ACC112 (cell line): ENCODE data around the gene ABTB2.

Experiments used
- H2AFZ ChIP-seq: fragments of 200-600 bp; sonication (generic); one replicate; pipeline ENCODE4 v1.6.0; 2017; ENCODE audit warnings: antibody characterized with exemption, low read length; ENCODE audit not compliant: unreplicated experiment
- H3K27ac ChIP-seq: fragments of 200-600 bp; sonication (generic); 2 replicates; pipeline ENCODE4 v1.5.1; 2014; ENCODE audit warnings: low read depth, mild to moderate bottlenecking, antibody characterized with exemption, low read length, moderate library complexity
- H3K27me3 ChIP-seq: fragments of 200-600 bp; sonication (generic); 2 replicates; pipeline ENCODE4 v1.6.1; 2014; ENCODE audit warnings: mild to moderate bottlenecking, antibody characterized with exemption, low read length, moderate library complexity, mixed read lengths; ENCODE audit not compliant: insufficient read depth
- H3K36me3 ChIP-seq: fragments of 200-600 bp; sonication (generic); 2 replicates; pipeline ENCODE4 v1.6.1; 2016; ENCODE audit warnings: mild to moderate bottlenecking, antibody characterized with exemption, low read length, moderate library complexity, mixed read lengths; ENCODE audit not compliant: insufficient read depth
- H3K4me1 ChIP-seq: fragments of 200-600 bp; sonication (generic); one replicate; pipeline ENCODE4 v1.6.1; 2016; ENCODE audit warnings: low read length, mixed read lengths; ENCODE audit not compliant: insufficient read depth, unreplicated experiment, control insufficient read depth
- H3K4me3 ChIP-seq: fragments of 200-600 bp; sonication (generic); 2 replicates; pipeline ENCODE4 v1.5.1; 2014; ENCODE audit warnings: mild to moderate bottlenecking, low read depth, low read length
- H3K79me2 ChIP-seq: fragments of 200-600 bp; sonication (generic); one replicate; pipeline ENCODE4 v1.6.0; 2016; ENCODE audit warnings: low read length; ENCODE audit not compliant: control insufficient read depth, unreplicated experiment, insufficient read depth

Gene ABTB2

GRCh38 chr11:34274712-34275398 lies 83.0 kb downstream of the ABTB2 start:
- peaks cover 21% of the 10 kb centered on the region for H3K4me1 ChIP-seq
- no peaks in the 10 kb centered on the region for H3K36me3 ChIP-seq
- peak overlapping the region; percentile 65 for H3K27ac ChIP-seq
- no peak overlapping the region for H2AFZ ChIP-seq
- H3K27me3 ChIP-seq = no peaks in the 10 kb centered on the region
- peaks cover 3% of the 10 kb centered on the region for H3K79me2 ChIP-seq
- no peak overlapping the region for H3K4me3 ChIP-seq

GRCh38 chr11:34273099-34273498 lies 84.7 kb downstream of the ABTB2 start:
- Histone ChIP-seq H3K4me1 (peaks cover 21% of the 10 kb centered on the region), H3K27me3 (no peaks in the 10 kb centered on the region), H3K36me3 (no peaks in the 10 kb centered on the region), H2AFZ (no peak overlapping the region), H3K27ac (no peak overlapping the region), H3K4me3 (no peak overlapping the region), H3K79me2 (peaks cover 3% of the 10 kb centered on the region)

- H3K27me3 ChIP-seq = no peaks in the 10 kb centered on the region
- H3K4me3 ChIP-seq = no peak overlapping the region
- no peak overlapping the region for H3K27ac ChIP-seq
- no peak overlapping the region for H2AFZ ChIP-seq
- H3K4me1 ChIP-seq = peaks cover 29% of the 10 kb centered on the region
- peaks cover 3% of the 10 kb centered on the region for H3K79me2 ChIP-seq
- no peaks in the 10 kb centered on the region for H3K36me3 ChIP-seq
Observed at GRCh38 chr11:34271727-34272126, 86.1 kb downstream of the ABTB2 start.

GRCh38 chr11:34270711-34271110 lies 87.1 kb downstream of the ABTB2 start:
- Histone ChIP-seq H3K4me3 (no peak overlapping the region), H3K79me2 (peaks cover 3% of the 10 kb centered on the region), H3K27ac (no peak overlapping the region), H2AFZ (no peak overlapping the region), H3K27me3 (no peaks in the 10 kb centered on the region), H3K36me3 (no peaks in the 10 kb centered on the region), H3K4me1 (peaks cover 34% of the 10 kb centered on the region)

- peaks cover 3% of the 10 kb centered on the region for H3K79me2 ChIP-seq
- no peak overlapping the region for H2AFZ ChIP-seq
- no peak overlapping the region for H3K27ac ChIP-seq
- no peaks in the 10 kb centered on the region for H3K27me3 ChIP-seq
- no peaks in the 10 kb centered on the region for H3K36me3 ChIP-seq
- H3K4me1 ChIP-seq = peaks cover 24% of the 10 kb centered on the region
- H3K4me3 ChIP-seq = no peak overlapping the region
Observed at GRCh38 chr11:34269694-34270245, 88.0 kb downstream of the ABTB2 start.

- H3K4me1 ChIP-seq = peaks cover 23% of the 10 kb centered on the region
- no peak overlapping the region for H3K4me3 ChIP-seq
- no peaks in the 10 kb centered on the region for H3K36me3 ChIP-seq
- H3K27ac ChIP-seq = no peak overlapping the region
- H3K27me3 ChIP-seq = no peaks in the 10 kb centered on the region
- H3K79me2 ChIP-seq = peaks cover 6% of the 10 kb centered on the region
- no peak overlapping the region for H2AFZ ChIP-seq
Observed at GRCh38 chr11:34268906-34269430, 88.8 kb downstream of the ABTB2 start.

- H3K27me3 ChIP-seq = no peaks in the 10 kb centered on the region
- H3K27ac ChIP-seq = no peak overlapping the region
- H2AFZ ChIP-seq = no peak overlapping the region
- no peaks in the 10 kb centered on the region for H3K36me3 ChIP-seq
- peaks cover 37% of the 10 kb centered on the region for H3K4me1 ChIP-seq
- H3K4me3 ChIP-seq = no peak overlapping the region
- H3K79me2 ChIP-seq = peaks cover 3% of the 10 kb centered on the region
Observed at GRCh38 chr11:34267417-34267816, 90.4 kb downstream of the ABTB2 start.

GRCh38 chr11:34267013-34267412 lies 90.8 kb downstream of the ABTB2 start:
- Histone ChIP-seq H3K79me2 (peaks cover 3% of the 10 kb centered on the region), H2AFZ (no peak overlapping the region), H3K36me3 (no peaks in the 10 kb centered on the region), H3K27ac (peak overlapping the region; percentile 23), H3K4me1 (peaks cover 41% of the 10 kb centered on the region), H3K4me3 (no peak overlapping the region), H3K27me3 (no peaks in the 10 kb centered on the region)

- Histone ChIP-seq H3K27me3 (no peaks in the 10 kb centered on the region), H2AFZ (no peak overlapping the region), H3K79me2 (peaks cover 3% of the 10 kb centered on the region), H3K36me3 (no peaks in the 10 kb centered on the region), H3K4me1 (peaks cover 45% of the 10 kb centered on the region), H3K4me3 (peak overlapping the region; percentile 1; the same call in 1 of the 2 replicates), H3K27ac (peak overlapping the region; percentile 23)
Observed at GRCh38 chr11:34266090-34266912, 91.5 kb downstream of the ABTB2 start.

- no peak overlapping the region for H3K27ac ChIP-seq
- peaks cover 45% of the 10 kb centered on the region for H3K4me1 ChIP-seq
- H3K4me3 ChIP-seq = no peak overlapping the region
- H3K36me3 ChIP-seq = no peaks in the 10 kb centered on the region
- no peak overlapping the region for H2AFZ ChIP-seq
- peaks cover 3% of the 10 kb centered on the region for H3K79me2 ChIP-seq
- H3K27me3 ChIP-seq = no peaks in the 10 kb centered on the region
Observed at GRCh38 chr11:34264303-34265110, 93.3 kb downstream of the ABTB2 start.
